Loucy (cell line): ENCODE results near the gene FANCC.

Experiments used
- H2AFZ ChIP-seq: fragments of 200-600 bp; sonication (generic); 2 replicates; pipeline ENCODE4 v1.6.0; 2016; ENCODE audit warnings: antibody characterized with exemption, mild to moderate bottlenecking, low read length, moderate library complexity
- H3F3A ChIP-seq: fragments of 200-600 bp; 2 replicates; pipeline ENCODE4 v1.6.0; 2016; ENCODE audit warnings: antibody characterized with exemption, low read depth, mild to moderate bottlenecking
- H3K27me3 ChIP-seq: fragments of 200-600 bp; sonication (generic); 2 replicates; pipeline ENCODE4 v1.6.1; 2014; ENCODE audit warnings: low read length, mild to moderate bottlenecking; ENCODE audit not compliant: insufficient read depth, poor library complexity, severe bottlenecking
- H3K36me3 ChIP-seq: fragments of 200-600 bp; sonication (generic); 2 replicates; pipeline ENCODE4 v1.6.1; 2016; ENCODE audit warnings: low read length; ENCODE audit not compliant: insufficient read depth
- H3K4me1 ChIP-seq: fragments of 200-600 bp; sonication (generic); 2 replicates; pipeline ENCODE4 v1.5.1; 2014; ENCODE audit warnings: low read length, mild to moderate bottlenecking; ENCODE audit not compliant: insufficient read depth, poor library complexity, severe bottlenecking
- H3K4me2 ChIP-seq: fragments of 200-600 bp; sonication (generic); 2 replicates; pipeline ENCODE4 v1.6.0; 2014; ENCODE audit warnings: antibody characterized with exemption, low read length, low read depth, mild to moderate bottlenecking; ENCODE audit not compliant: poor library complexity, severe bottlenecking
- H3K4me3 ChIP-seq: fragments of 200-600 bp; sonication (generic); 2 replicates; pipeline ENCODE4 v1.5.1; 2014; ENCODE audit warnings: low read length, mild to moderate bottlenecking, mixed read lengths; ENCODE audit not compliant: poor library complexity, severe bottlenecking
- H3K79me2 ChIP-seq: fragments of 200-600 bp; sonication (generic); 2 replicates; pipeline ENCODE4 v1.6.1; 2014; ENCODE audit warnings: low read length; ENCODE audit not compliant: insufficient read depth
- H3K9ac ChIP-seq: fragments of 200-600 bp; sonication (generic); 2 replicates; pipeline ENCODE4 v1.6.0; 2014; ENCODE audit warnings: mild to moderate bottlenecking, low read depth, low read length, moderate library complexity; ENCODE audit not compliant: poor library complexity, severe bottlenecking
- H3K9me2 ChIP-seq: fragments of 200-600 bp; sonication (generic); replicated peaks from 2 replicates; pipeline ENCODE4 v1.6.1; 2016; ENCODE audit warnings: low read depth, low read length, mixed read lengths
- H3K9me3 ChIP-seq: fragments of 200-600 bp; sonication (generic); 2 replicates; pipeline ENCODE4 v1.6.1; 2014; ENCODE audit warnings: mild to moderate bottlenecking, antibody characterized with exemption, low read length, low read depth; ENCODE audit not compliant: insufficient read depth
- H4K20me1 ChIP-seq: fragments of 200-600 bp; sonication (generic); 2 replicates; pipeline ENCODE4 v1.6.0; 2014; ENCODE audit warnings: antibody characterized with exemption, low read length, mild to moderate bottlenecking; ENCODE audit not compliant: insufficient read depth, poor library complexity, severe bottlenecking
- CTCF ChIP-seq: fragments of 200-600 bp; sonication (generic); conservative IDR thresholded peaks from 2 replicates; pipeline ENCODE4 v1.5.1; 2014; ENCODE audit warnings: mild to moderate bottlenecking, antibody characterized with exemption, low read length
- EZH2phosphoT487 ChIP-seq: fragments of 200-600 bp; IDR thresholded peaks from 2 replicates; pipeline ENCODE4 v1.6.1; 2018; ENCODE audit warnings: antibody characterized with exemption, mild to moderate bottlenecking, moderate library complexity, borderline replicate concordance

FANCC gene

GRCh38 chr9:95060234-95060633 lies 257.3 kb downstream of the FANCC start:
- Histone ChIP-seq H3F3A (peaks cover 14% of the 10 kb centered on the region; the same call in 1 of the 2 replicates), H3K4me1 (peaks cover 99% of the 10 kb centered on the region), H4K20me1 (no peaks in the 10 kb centered on the region), H3K4me3 (peak overlapping the region; percentile 2), H2AFZ (no peak overlapping the region), H3K36me3 (no peaks in the 10 kb centered on the region), H3K79me2 (no peaks in the 10 kb centered on the region), H3K9ac (peak overlapping the region; percentile 84), H3K4me2 (peak overlapping the region; percentile 81), H3K27me3 (no peaks in the 10 kb centered on the region), H3K9me2 (no peaks in the 10 kb centered on the region), H3K9me3 (no peaks in the 10 kb centered on the region)
- no peak for TF ChIP-seq EZH2phosphoT487
- no peak for TF ChIP-seq CTCF

- Histone ChIP-seq H3K79me2 (no peaks in the 10 kb centered on the region), H3K36me3 (no peaks in the 10 kb centered on the region)
Observed at GRCh38 chr9:95058795-95059386, 258.6 kb downstream of the FANCC start.

GRCh38 chr9:95058121-95058785 lies 259.3 kb downstream of the FANCC start:
- peaks cover 82% of the 10 kb centered on the region for H3K4me1 ChIP-seq
- H4K20me1 ChIP-seq: no peaks in the 10 kb centered on the region
- no peak overlapping the region for H3K4me3 ChIP-seq
- H3F3A ChIP-seq: peaks cover 14% of the 10 kb centered on the region; the same call in 1 of the 2 replicates
- H3K36me3 ChIP-seq: no peaks in the 10 kb centered on the region
- H2AFZ ChIP-seq: no peak overlapping the region
- H3K27me3 ChIP-seq: no peaks in the 10 kb centered on the region
- peak overlapping the region; percentile 84 for H3K9ac ChIP-seq
- peak overlapping the region; percentile 63 for H3K4me2 ChIP-seq
- H3K9me2 ChIP-seq: no peaks in the 10 kb centered on the region
- H3K79me2 ChIP-seq: no peaks in the 10 kb centered on the region
- no peak for TF ChIP-seq EZH2phosphoT487
- no peaks in the 10 kb centered on the region for H3K9me3 ChIP-seq

More at GRCh38 chr9:95058795-95059386, 258.6 kb downstream of the FANCC start:
- H3K4me3 ChIP-seq: no peak overlapping the region
- H3K9ac ChIP-seq: peak overlapping the region; percentile 84
- peaks cover 88% of the 10 kb centered on the region for H3K4me1 ChIP-seq
- peaks cover 14% of the 10 kb centered on the region; the same call in 1 of the 2 replicates for H3F3A ChIP-seq
- H3K27me3 ChIP-seq: no peaks in the 10 kb centered on the region
- TF ChIP-seq CTCF: no peak
- TF ChIP-seq EZH2phosphoT487: no peak
- no peaks in the 10 kb centered on the region for H3K9me3 ChIP-seq
- no peaks in the 10 kb centered on the region for H4K20me1 ChIP-seq
- H3K9me2 ChIP-seq: no peaks in the 10 kb centered on the region
- H3K4me2 ChIP-seq: peak overlapping the region; percentile 2
- no peak overlapping the region for H2AFZ ChIP-seq
